Stimulated activated CD4-positive, alpha-beta T cell treated with anti-CD3 and anti-CD28 coated beads, Interleukin-1b, Interleukin-23, amount 100 ng/mL, for 1 hour (primary cell): ENCODE results near the gene CAVIN2.
"Not testable (repeated sequence)": the region's sequence is repeated elsewhere in the genome, so short reads cannot be mapped to it uniquely, and the experiment has no call there.

ENCODE experiments used
- DNase-seq, 2 donors: peaks; one replicate each; pipeline ENCODE4 v3.0.0-alpha.2; 2020; ENCODE audit warnings: low read depth in 2 of 2

CAVIN2 gene

DNA sequence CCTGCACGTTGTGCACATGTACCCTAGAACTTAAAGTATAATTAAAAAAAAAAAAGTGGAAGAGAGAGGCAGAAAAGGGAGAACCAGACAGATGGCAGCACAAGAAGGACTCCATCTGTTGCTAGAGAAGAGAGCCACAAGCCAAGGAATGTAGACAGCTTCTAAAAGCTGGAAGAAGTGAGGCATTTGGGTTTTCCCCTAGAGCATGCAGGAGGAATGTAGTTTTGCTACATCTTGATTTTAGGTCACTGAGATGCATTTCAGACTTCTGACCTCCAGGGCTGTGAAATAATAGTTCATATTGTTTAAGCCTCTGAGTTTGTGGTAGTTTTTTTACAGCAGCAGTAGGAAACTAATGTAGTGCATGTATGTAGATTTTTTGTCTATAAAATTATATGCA, 46.0 kb downstream of the CAVIN2 start:
- DNase-seq = no peak

DNA sequence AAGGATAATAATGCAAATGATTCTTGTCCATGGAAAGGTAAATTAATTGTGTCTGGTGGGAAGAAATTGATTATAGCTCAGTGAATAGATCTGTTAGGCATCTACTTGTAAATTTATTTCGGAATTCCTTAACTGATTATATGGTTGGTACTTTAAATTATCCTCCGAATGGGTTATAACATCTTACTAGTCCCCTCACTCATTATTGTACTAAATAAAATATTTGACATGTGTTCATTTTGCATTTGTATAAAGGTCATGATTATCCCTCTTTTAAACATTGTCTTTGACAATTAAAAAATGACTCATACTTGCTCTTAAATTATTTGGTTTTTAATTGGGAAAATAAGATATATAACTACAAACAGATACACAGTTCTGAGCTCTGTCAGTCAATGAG, 47.4 kb downstream of the CAVIN2 start:
- no peak for DNase-seq

DNA sequence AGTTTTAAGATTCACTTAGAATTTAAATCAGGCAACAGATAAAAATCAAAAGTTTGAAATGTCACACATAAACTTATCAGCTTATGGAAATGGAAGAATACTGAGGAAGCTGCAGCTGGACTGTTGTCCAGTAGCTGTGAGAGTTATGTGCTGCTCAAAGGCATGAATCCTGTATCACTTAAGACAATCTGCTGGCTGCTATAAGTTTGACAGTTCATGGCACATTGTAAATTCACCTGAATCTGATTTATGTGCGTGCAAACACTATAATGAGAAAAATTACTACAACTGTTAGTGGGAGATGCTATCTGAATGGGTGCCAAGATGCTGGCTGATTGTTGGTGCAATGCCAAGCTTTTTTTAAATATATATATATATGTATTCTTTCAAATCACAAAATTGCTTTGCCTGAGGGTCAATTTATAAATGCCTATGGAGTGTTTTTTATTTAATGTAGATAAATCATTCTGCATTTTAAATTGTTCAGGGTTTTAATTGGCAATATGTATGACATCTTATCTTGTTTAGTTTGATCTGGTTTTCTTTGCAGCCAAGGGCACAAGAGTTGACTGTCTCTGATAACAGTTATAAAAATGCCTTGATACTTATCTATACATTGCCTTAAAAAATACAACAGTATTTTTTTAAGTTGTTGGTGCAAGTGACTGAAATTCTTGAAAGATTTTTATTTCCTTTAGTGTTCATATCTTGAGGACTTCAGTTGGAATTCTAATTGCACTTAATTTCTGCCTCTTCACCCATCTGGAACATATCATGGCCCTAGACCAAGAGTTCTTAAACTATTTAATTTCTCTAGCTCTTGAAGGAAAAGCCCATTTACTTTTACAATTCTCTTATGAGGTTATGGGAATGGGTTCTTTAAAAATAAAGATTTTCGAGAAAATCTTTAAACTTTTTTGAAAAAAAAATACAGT, 48.7 kb downstream of the CAVIN2 start:
- no peak for DNase-seq

DNA sequence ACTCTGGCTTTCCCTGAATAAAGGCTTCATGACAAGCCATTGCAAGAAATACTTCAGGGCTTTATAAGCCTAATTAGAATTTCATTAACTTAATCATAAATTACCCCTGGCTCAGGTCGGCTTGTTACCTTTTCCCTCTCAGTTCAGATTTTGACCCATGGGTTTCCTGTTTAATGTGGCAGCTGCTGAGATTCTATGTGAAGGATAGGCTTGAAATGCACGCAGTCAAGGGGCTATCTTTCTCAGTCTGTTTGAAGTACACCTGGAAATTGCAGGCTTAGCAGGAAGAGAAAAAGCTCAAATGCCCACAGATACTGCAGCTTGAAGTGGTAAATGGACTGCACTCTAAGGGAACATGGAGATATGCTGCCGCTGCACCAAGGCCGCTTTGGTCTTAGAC, 49.4 kb downstream of the CAVIN2 start:
- no peak for DNase-seq

DNA sequence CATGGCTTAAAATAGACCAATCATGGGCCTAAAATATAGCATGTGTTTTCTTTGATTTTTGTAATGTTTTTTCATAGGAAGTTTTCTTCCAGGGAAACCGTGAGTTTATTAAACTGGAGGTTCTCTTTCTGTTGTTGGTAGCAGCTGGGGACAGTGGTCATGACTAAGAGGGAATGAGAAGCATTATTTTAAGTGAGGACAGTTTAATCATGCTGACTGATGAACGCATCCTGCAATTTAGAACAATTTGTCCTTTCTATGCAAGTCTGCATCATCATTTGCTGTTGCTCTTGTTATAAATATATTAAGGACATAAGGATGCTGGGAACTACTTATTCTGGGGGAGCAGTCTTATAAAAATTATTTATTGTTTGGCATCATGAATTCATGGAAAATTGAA, 51.2 kb downstream of the CAVIN2 start:
- DNase-seq = no peak

DNA sequence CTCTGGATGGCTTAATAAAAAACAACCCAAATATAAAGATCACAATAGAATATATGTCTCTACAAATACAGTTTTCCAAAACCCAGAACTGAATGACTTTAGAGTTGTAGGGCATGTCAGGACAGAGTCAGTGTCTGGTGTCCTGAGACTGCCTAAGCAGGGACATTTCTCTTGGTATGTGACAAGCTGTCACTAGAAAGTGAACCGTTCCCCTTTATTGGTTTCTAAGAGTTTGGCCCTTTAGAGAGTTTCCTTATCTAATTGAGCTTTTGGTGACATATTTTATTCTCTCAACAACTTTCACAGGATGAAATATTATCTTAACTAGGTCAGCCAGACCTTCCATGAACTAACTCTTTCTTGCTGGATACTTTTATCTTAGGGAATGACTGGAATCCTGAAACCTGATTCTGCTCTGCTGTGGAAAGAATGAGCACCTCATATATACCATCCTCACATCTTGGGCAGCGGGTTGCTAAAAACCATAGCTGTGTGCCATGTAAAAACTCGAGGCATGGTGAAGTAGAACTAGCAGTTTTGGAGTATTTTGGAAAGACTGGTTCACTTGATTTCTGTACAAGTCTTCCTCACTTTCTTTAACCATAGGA, 54.8 kb downstream of the CAVIN2 start:
- no peak for DNase-seq

DNA sequence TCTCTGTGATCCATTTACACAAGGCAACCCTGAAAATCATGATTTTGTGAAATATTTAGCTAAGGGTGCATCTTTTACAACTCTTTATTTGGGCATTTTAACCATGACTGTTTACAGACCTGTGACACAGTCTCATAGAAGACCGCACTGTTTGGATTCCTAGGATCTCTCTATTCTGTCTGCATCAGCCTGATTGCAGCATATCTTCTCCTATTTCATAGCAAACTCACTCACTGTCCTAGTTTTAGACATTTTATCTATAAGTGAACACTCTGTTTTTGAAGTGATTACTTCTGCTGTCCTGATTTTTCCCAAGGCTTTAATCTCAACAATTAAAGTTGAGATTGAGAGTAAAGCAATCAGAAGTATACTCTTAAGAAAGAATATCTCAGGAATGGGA, 56.2 kb downstream of the CAVIN2 start:
- no peak for DNase-seq

DNA sequence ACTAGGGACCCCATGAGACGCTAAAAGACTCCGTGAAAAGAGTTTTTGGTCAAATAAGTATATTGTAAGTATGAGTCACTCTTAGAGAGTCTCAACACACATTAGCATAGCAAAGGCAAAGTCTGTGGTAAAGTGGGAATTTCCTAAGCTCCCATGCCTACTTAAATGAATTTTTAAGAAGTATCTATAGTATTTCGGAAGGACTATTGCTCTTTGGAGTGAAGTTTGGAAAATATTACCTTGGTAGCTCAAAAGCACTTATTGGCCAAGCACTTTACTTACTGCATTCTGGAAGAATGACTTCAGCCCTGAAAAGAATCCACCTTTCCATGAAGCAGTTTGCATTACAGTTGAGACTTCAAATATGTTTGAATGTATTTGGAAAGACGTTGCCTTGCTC, 57.1 kb downstream of the CAVIN2 start:
- DNase-seq = no peak

DNA sequence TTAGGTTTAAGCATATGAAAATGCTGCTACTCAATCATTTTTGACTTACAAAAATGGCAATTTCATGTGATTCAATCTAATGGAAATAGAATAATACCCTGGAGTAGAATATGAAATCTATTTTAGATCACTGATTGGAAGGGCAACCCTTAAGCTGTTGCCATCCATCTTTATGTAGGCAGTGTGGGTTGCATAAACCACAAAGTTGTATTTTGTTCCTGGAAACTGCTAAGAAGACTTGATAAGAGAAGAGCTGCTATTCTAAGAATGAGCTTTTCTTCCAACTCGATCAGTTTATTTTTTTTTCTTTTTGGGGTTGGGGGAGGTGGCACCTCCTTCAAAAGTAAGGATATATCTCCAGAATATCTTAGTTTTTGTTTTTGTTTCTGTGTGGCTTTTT, 60.2 kb downstream of the CAVIN2 start:
- DNase-seq = no peak

DNA sequence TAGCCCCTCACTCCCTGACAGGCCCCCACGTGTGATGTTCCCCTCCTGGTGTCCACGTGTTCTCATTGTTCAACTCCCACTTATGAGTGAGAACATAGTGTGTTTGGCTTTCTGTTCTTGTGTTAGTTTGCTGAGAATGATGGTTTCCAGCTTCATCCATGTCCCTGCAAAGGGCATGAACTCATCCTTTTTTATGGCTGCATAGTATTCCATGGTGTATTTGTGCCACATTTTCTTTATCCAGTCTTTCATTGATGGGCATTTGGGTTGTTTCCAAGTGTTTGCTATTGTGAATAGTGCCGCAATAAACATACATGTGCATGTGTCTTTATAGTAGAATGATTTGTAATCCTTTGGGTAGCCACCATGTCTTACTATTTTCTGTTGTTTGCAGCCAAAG, 61.2 kb downstream of the CAVIN2 start:
- not testable (repeated sequence) for DNase-seq
